NB4 (cell line): ENCODE measurements around the gene CHCHD3.

Source experiments
- CTCF ChIP-seq: IDR thresholded peaks from one replicate; pipeline ENCODE4 v1.5.1; 2012; ENCODE audit warnings: low read depth, low read length
- MYC ChIP-seq: IDR thresholded peaks from 2 replicates; pipeline ENCODE4 v1.6.1; 2011; ENCODE audit warnings: low read depth, low read length
- POLR2A ChIP-seq: IDR thresholded peaks from 2 replicates; pipeline ENCODE4 v1.6.1; 2011; ENCODE audit warnings: mild to moderate bottlenecking; ENCODE audit not compliant: insufficient read length; ENCODE audit errors: extremely low read depth
- TF ChIP-seq, protein P1 (sequence below): IDR thresholded peaks from 2 replicates; pipeline ENCODE4 v1.6.1; 2011; ENCODE audit warnings: low read depth, low read length

- TF ChIP-seq POLR2A = no peak
- TF ChIP-seq CTCF = no peak
- TF ChIP-seq, protein P1, sequence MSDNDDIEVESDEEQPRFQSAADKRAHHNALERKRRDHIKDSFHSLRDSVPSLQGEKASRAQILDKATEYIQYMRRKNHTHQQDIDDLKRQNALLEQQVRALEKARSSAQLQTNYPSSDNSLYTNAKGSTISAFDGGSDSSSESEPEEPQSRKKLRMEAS = no peak
- TF ChIP-seq MYC = no peak
Observed at GRCh38 chr7:133064082-133064820, 17.6 kb downstream of the CHCHD3 start.
